H9 (cell line): ENCODE results near the gene ITPR2. TPM values are rescaled to one million over a fixed set of nuclear protein-coding genes. Genes with fewer than 3 reads are reported as not detected.

Experiments used
- DNase-seq: peaks from one replicate; pipeline ENCODE4 v3.0.0-alpha.2; 2017
- H2AFZ ChIP-seq: one replicate; pipeline ENCODE4 v1.6.1; 2013; ENCODE audit warnings: mild to moderate bottlenecking, low read length, control low read depth, moderate library complexity
- H2AK5ac ChIP-seq: 2 replicates; pipeline ENCODE4 v1.6.1; 2013; ENCODE audit warnings: low read length, control low read depth, mixed read lengths; ENCODE audit not compliant: insufficient read length
- H2BK120ac ChIP-seq: one replicate; pipeline ENCODE4 v1.6.1; 2013; ENCODE audit warnings: low read depth, mild to moderate bottlenecking, low read length, control low read depth, inconsistent platforms; ENCODE audit not compliant: poor library complexity, severe bottlenecking
- H2BK12ac ChIP-seq: 2 replicates; pipeline ENCODE4 v1.6.1; 2013; ENCODE audit warnings: low read length, control low read depth, mixed read lengths, low read depth; ENCODE audit not compliant: insufficient read length
- H2BK15ac ChIP-seq: 2 replicates; pipeline ENCODE4 v1.6.1; 2013; ENCODE audit warnings: low read depth, low read length, control low read depth
- H2BK20ac ChIP-seq: one replicate; pipeline ENCODE4 v1.6.1; 2013; ENCODE audit warnings: low read depth, mild to moderate bottlenecking, low read length, control low read depth, inconsistent platforms; ENCODE audit not compliant: poor library complexity, severe bottlenecking
- H2BK5ac ChIP-seq: 2 replicates; pipeline ENCODE4 v1.6.1; 2013; ENCODE audit warnings: low read length, control low read depth, mixed read lengths; ENCODE audit not compliant: insufficient read length
- H3K14ac ChIP-seq: 2 replicates; pipeline ENCODE4 v1.6.1; 2013; ENCODE audit warnings: low read length, control low read depth; ENCODE audit not compliant: insufficient read depth
- H3K18ac ChIP-seq: 2 replicates; pipeline ENCODE4 v1.6.1; 2013; ENCODE audit warnings: low read depth, mild to moderate bottlenecking, mixed read lengths, low read length, control low read depth; ENCODE audit not compliant: insufficient read length
- H3K23ac ChIP-seq: 2 replicates; pipeline ENCODE4 v1.6.1; 2013; ENCODE audit warnings: low read length, control low read depth, mixed read lengths, low read depth; ENCODE audit not compliant: insufficient read length
- H3K23me2 ChIP-seq: 2 replicates; pipeline ENCODE4 v1.6.1; 2013; ENCODE audit warnings: low read depth, mild to moderate bottlenecking, mixed read lengths, low read length, control low read depth; ENCODE audit not compliant: insufficient read length, poor library complexity, severe bottlenecking
- H3K27ac ChIP-seq: 2 replicates; pipeline ENCODE4 v1.5.1; 2013; ENCODE audit warnings: low read length, control low read depth, mixed read lengths, low read depth; ENCODE audit not compliant: insufficient read length
- H3K27me3 ChIP-seq: 2 replicates; pipeline ENCODE4 v1.6.1; 2013; ENCODE audit warnings: low read length, control low read depth, inconsistent platforms; ENCODE audit not compliant: insufficient read depth
- H3K4ac ChIP-seq: 2 replicates; pipeline ENCODE4 v1.6.1; 2013; ENCODE audit warnings: low read depth, mild to moderate bottlenecking, control low read depth, inconsistent platforms, low read length, moderate library complexity
- H3K4me1 ChIP-seq: 2 replicates; pipeline ENCODE4 v1.6.1; 2013; ENCODE audit warnings: low read length, control low read depth, inconsistent platforms; ENCODE audit not compliant: insufficient read depth
- H3K4me2 ChIP-seq: 2 replicates; pipeline ENCODE4 v1.6.1; 2013; ENCODE audit warnings: low read length, control low read depth, mixed read lengths; ENCODE audit not compliant: insufficient read length, insufficient read depth
- H3K56ac ChIP-seq: 2 replicates; pipeline ENCODE4 v1.6.1; 2013; ENCODE audit warnings: low read depth, mild to moderate bottlenecking, mixed read lengths, low read length, control low read depth; ENCODE audit not compliant: insufficient read length
- H3K79me1 ChIP-seq: 2 replicates; pipeline ENCODE4 v1.6.1; 2013; ENCODE audit warnings: low read depth, mild to moderate bottlenecking, moderate library complexity, low read length, control low read depth, inconsistent platforms; ENCODE audit not compliant: insufficient read depth, poor library complexity, severe bottlenecking
- H3K79me2 ChIP-seq: 2 replicates; pipeline ENCODE4 v1.6.1; 2013; ENCODE audit warnings: low read length, control low read depth, inconsistent platforms; ENCODE audit not compliant: insufficient read depth
- H3K9ac ChIP-seq: 2 replicates; pipeline ENCODE4 v1.6.1; 2013; ENCODE audit warnings: low read length, control low read depth, mixed read lengths; ENCODE audit not compliant: insufficient read length; ENCODE audit errors: extremely low read depth
- H3K9me3 ChIP-seq: one replicate; pipeline ENCODE4 v1.6.1; 2013; ENCODE audit warnings: low read depth, low read length, inconsistent platforms; ENCODE audit not compliant: control insufficient read depth
- H3T11ph ChIP-seq: one replicate; pipeline ENCODE4 v1.6.1; 2013; ENCODE audit warnings: mild to moderate bottlenecking, low read length, control low read depth, inconsistent platforms
- H4K20me1 ChIP-seq: one replicate; pipeline ENCODE4 v1.6.1; 2013; ENCODE audit not compliant: control insufficient read depth, insufficient read length, insufficient read depth
- H4K5ac ChIP-seq: 2 replicates; pipeline ENCODE4 v1.6.1; 2013; ENCODE audit warnings: low read depth, mild to moderate bottlenecking, mixed read lengths, low read length, control low read depth; ENCODE audit not compliant: insufficient read length
- H4K8ac ChIP-seq: replicated peaks from 2 replicates; pipeline ENCODE4 v1.6.1; 2013; ENCODE audit warnings: low read length, control low read depth, mixed read lengths, low read depth; ENCODE audit not compliant: insufficient read length
- H4K91ac ChIP-seq: 2 replicates; pipeline ENCODE4 v1.6.1; 2013; ENCODE audit warnings: low read depth, mild to moderate bottlenecking, moderate library complexity, mixed read lengths, low read length, control low read depth; ENCODE audit not compliant: insufficient read length
- H3K27ac Mint-ChIP-seq, 3 experiments: 2 replicates in 2 of 3; 3 replicates in 1 of 3; pipeline ENCODE4 v1.8.0; 2020 to 2021; ENCODE audit warnings: mixed read lengths in 3 of 3, mild to moderate bottlenecking in 1 of 3, moderate library complexity in 1 of 3
- H3K27me3 Mint-ChIP-seq: 2 replicates; pipeline ENCODE4 v1.8.0; 2021; ENCODE audit warnings: low read depth, mild to moderate bottlenecking, moderate library complexity, mixed read lengths
- H3K36me3 Mint-ChIP-seq, 3 experiments: 2 replicates in 2 of 3; 3 replicates in 1 of 3; pipeline ENCODE4 v1.8.0; 2020 to 2021; ENCODE audit warnings: low read depth in 3 of 3, mixed read lengths in 3 of 3; ENCODE audit not compliant: insufficient read depth in 1 of 3
- H3K4me1 Mint-ChIP-seq, 2 experiments: 2 replicates each; pipeline ENCODE4 v1.8.0; 2020; ENCODE audit warnings: mixed read lengths in 2 of 2
- H3K4me3 Mint-ChIP-seq, 2 experiments: 2 replicates in 1 of 2; 3 replicates in 1 of 2; pipeline ENCODE4 v1.8.0; 2020 to 2021; ENCODE audit warnings: mild to moderate bottlenecking in 2 of 2, mixed read lengths in 2 of 2, moderate library complexity in 1 of 2
- H3K9me3 Mint-ChIP-seq, 2 experiments: 2 replicates in 1 of 2; 3 replicates in 1 of 2; pipeline ENCODE4 v1.8.0; 2020; ENCODE audit warnings: mild to moderate bottlenecking in 2 of 2, mixed read lengths in 2 of 2, moderate library complexity in 1 of 2
- CTCF ChIP-seq: fragments of 200-600 bp; sonication (generic); conservative IDR thresholded peaks from 3 replicates; pipeline ENCODE4 v1.8.0; 2021; ENCODE audit warnings: antibody characterized with exemption, mild to moderate bottlenecking
- WGBS: extraction: QIAGEN DNeasy Blood & Tissue Kit; methylation state at CpG from one replicate; pipeline ENCODE4 v1.1.7; 2013; ENCODE audit warnings: missing lambda C conversion rate, low lambda C conversion rate, mixed read lengths; ENCODE audit not compliant: insufficient read length; ENCODE audit errors: extremely low coverage; 5-methylcytosine and 5-hydroxymethylcytosine counted together
- total RNA-seq: library from RNA; stranded (reverse); gene quantifications from 2 replicates; pipeline ENCODE4 v1.2.1, GENCODE V29; 2021

ITPR2 gene
- total RNA-seq, 1 experiment from 2014 or later = 14.8 TPM

GRCh38 chr12:26874501-26875296, 41.7 kb upstream of the ITPR2 start:
- no peak overlapping the region for H2AK5ac ChIP-seq
- DNase-seq = no peak
- H3T11ph ChIP-seq = no peak overlapping the region
- no peak overlapping the region for H3K14ac ChIP-seq
- no peak for TF ChIP-seq CTCF
- no peak overlapping the region for H2BK5ac ChIP-seq
- no peak overlapping the region for H4K5ac ChIP-seq
- H3K27me3 ChIP-seq = no peaks in the 10 kb centered on the region
- H2BK120ac ChIP-seq = no peak overlapping the region
- WGBS = no CpG with 5 or more reads among the region's 7 CpGs
- H2BK20ac ChIP-seq = no peak overlapping the region
- no peak overlapping the region for H3K4me3 Mint-ChIP-seq
- H3K4ac ChIP-seq = no peak overlapping the region
- H3K4me1 Mint-ChIP-seq = no peaks in the 10 kb centered on the region
- H3K27ac ChIP-seq = no peak overlapping the region
- H3K9ac ChIP-seq = no peak overlapping the region
- H3K79me2 ChIP-seq = no peaks in the 10 kb centered on the region
- no peak overlapping the region for H3K4me2 ChIP-seq
- H3K36me3 Mint-ChIP-seq = no peaks in the 10 kb centered on the region
- H4K8ac ChIP-seq = no peak overlapping the region
- no peak overlapping the region for H3K18ac ChIP-seq
- no peak overlapping the region for H2AFZ ChIP-seq
- no peaks in the 10 kb centered on the region for H3K27me3 Mint-ChIP-seq
- no peak overlapping the region for H4K91ac ChIP-seq
- H2BK15ac ChIP-seq = no peak overlapping the region
- no peaks in the 10 kb centered on the region for H3K79me1 ChIP-seq
- no peak overlapping the region for H3K23ac ChIP-seq
- no peaks in the 10 kb centered on the region for H3K4me1 ChIP-seq
- no peaks in the 10 kb centered on the region for H3K9me3 Mint-ChIP-seq
- no peaks in the 10 kb centered on the region for H3K9me3 ChIP-seq
- H2BK12ac ChIP-seq = no peak overlapping the region
- no peak overlapping the region for H3K27ac Mint-ChIP-seq
- H4K20me1 ChIP-seq = no peaks in the 10 kb centered on the region
- no peak overlapping the region for H3K56ac ChIP-seq
- no peaks in the 10 kb centered on the region for H3K23me2 ChIP-seq
